Esophagus squamous epithelium (tissue), 4 donors: ENCODE data around the gene COLQ.

Experiments used
- CTCF ChIP-seq, 6 experiments: fragments of 450-650 bp in 4 of 6; fragments of 200-600 bp in 2 of 6; sonication (generic) in 2 of 6; IDR thresholded peaks; one replicate each; pipeline ENCODE4 v1.5.1; 2016 to 2019; ENCODE audit warnings: antibody characterized with exemption in 6 of 6, mild to moderate bottlenecking in 4 of 6, moderate library complexity in 4 of 6
- POLR2A ChIP-seq, 4 donors: fragments of 450-650 bp; IDR thresholded peaks; one replicate each; pipeline ENCODE4 v1.6.1; 2017; ENCODE audit warnings: antibody characterized with exemption in 4 of 4, mild to moderate bottlenecking in 4 of 4, moderate library complexity in 3 of 4

GRCh38 chr3:15440891-15441290, 80.6 kb downstream of the COLQ start:
- no peak for TF ChIP-seq CTCF (IDR thresholded peaks at IDR 0.05)
- no peak for TF ChIP-seq POLR2A (IDR thresholded peaks at IDR 0.05)
